Activated CD4-positive, alpha-beta T cell treated with anti-CD3 and anti-CD28 coated beads, Interleukin-2, amount 10 ng/mL, durations not matched to agents 24 days and 14 days (primary cell): ENCODE data around the gene ASPHD2. TPM values are rescaled to one million over a fixed set of nuclear protein-coding genes. Genes with fewer than 3 reads are reported as not detected.
A peak's percentile ranks its signal among the peaks of the same experiment; 100 is the strongest.

ENCODE experiments used
- DNase-seq: peaks from one replicate; pipeline ENCODE4 v3.0.0; 2022
- H3K27ac Mint-ChIP-seq: one replicate; pipeline ENCODE4 v1.8.0; 2022; ENCODE audit warnings: mild to moderate bottlenecking, mixed read lengths
- H3K27me3 Mint-ChIP-seq: one replicate; pipeline ENCODE4 v1.8.0; 2022; ENCODE audit warnings: mixed read lengths
- H3K36me3 Mint-ChIP-seq: one replicate; pipeline ENCODE4 v1.8.0; 2022; ENCODE audit warnings: low read depth, mild to moderate bottlenecking, mixed read lengths
- H3K4me1 Mint-ChIP-seq: one replicate; pipeline ENCODE4 v1.8.0; 2021; ENCODE audit warnings: mixed read lengths
- H3K4me3 Mint-ChIP-seq: one replicate; pipeline ENCODE4 v1.8.0; 2022; ENCODE audit warnings: mild to moderate bottlenecking, moderate library complexity, mixed read lengths
- H3K9me3 Mint-ChIP-seq: one replicate; pipeline ENCODE4 v1.8.0; 2021; ENCODE audit warnings: mixed read lengths
- intact Hi-C: fragments of 100-400 bp; cut with micrococcal nuclease; formaldehyde crosslinking; loops from one replicate; pipeline ENCODE4 v1.15.1; 2023
- total RNA-seq: library from RNA; stranded (reverse); gene quantifications from 2 replicates; pipeline ENCODE4 v1.2.3, GENCODE V29; 2022

Gene ASPHD2
- total RNA-seq, 1 donor from 2014 or later: 20.7 TPM

- Mint-ChIP-seq H3K27ac (peak overlapping the region; percentile 89), H3K36me3 (peaks cover 41% of the 10 kb centered on the region), H3K4me1 (peaks cover 74% of the 10 kb centered on the region), H3K27me3 (no peaks in the 10 kb centered on the region), H3K4me3 (peak overlapping the region; percentile 78), H3K9me3 (no peaks in the 10 kb centered on the region)
- intact Hi-C loops: loop anchor here (5.0 kb wide), 1 partner anchor 1436 kb away; the partner anchor contains the start of gene PITPNB
- DNase-seq: no peak
These were observed 52.1 kb downstream of the ASPHD2 start for GRCh38 chr22:26481112-26481693.

- intact Hi-C loops: loop anchor here (2.0 to 5.0 kb wide), 3 partner anchors 83 to 1436 kb away; partner anchors contain the start of gene PITPNB
- no peaks in the 10 kb centered on the region for H3K9me3 Mint-ChIP-seq
- DNase-seq: no peak
- peak overlapping the region; percentile 78 for H3K4me3 Mint-ChIP-seq
- no peaks in the 10 kb centered on the region for H3K27me3 Mint-ChIP-seq
- peaks cover 39% of the 10 kb centered on the region for H3K36me3 Mint-ChIP-seq
- peaks cover 71% of the 10 kb centered on the region for H3K4me1 Mint-ChIP-seq
- peak overlapping the region; percentile 89 for H3K27ac Mint-ChIP-seq
These were observed 52.6 kb downstream of the ASPHD2 start for GRCh38 chr22:26481694-26482093.

- DNase-seq: no peak
- H3K4me1 Mint-ChIP-seq: peaks cover 67% of the 10 kb centered on the region
- peaks cover 36% of the 10 kb centered on the region for H3K36me3 Mint-ChIP-seq
- intact Hi-C loops: loop anchor here (2.0 to 5.0 kb wide), 3 partner anchors 83 to 1435 kb away; partner anchors contain the start of gene PITPNB
- H3K27me3 Mint-ChIP-seq: no peaks in the 10 kb centered on the region
- no peaks in the 10 kb centered on the region for H3K9me3 Mint-ChIP-seq
- H3K4me3 Mint-ChIP-seq: peak overlapping the region; percentile 78
- peak overlapping the region; percentile 89 for H3K27ac Mint-ChIP-seq
These were observed 53.1 kb downstream of the ASPHD2 start for GRCh38 chr22:26482161-26482560.

- Mint-ChIP-seq H3K27me3 (no peaks in the 10 kb centered on the region), H3K9me3 (no peaks in the 10 kb centered on the region), H3K4me3 (peak overlapping the region; percentile 78), H3K36me3 (peaks cover 28% of the 10 kb centered on the region), H3K4me1 (peaks cover 58% of the 10 kb centered on the region), H3K27ac (peak overlapping the region; percentile 89)
- no peak for DNase-seq
- intact Hi-C loops: loop anchor here (1.0 to 5.0 kb wide), 6 partner anchors 29 to 1434 kb away; partner anchors contain the start of genes PITPNB, TFIP11 and TPST2
These were observed 54.0 kb downstream of the ASPHD2 start for GRCh38 chr22:26483043-26483438.

GRCh38 chr22:26483439-26484359, 54.6 kb downstream of the ASPHD2 start, which contains the start of the genes HPS4 and SRRD:
TSS of gene HPS4 (minus strand) at chr22:26483783. CDS start at chr22:26481762, 2,021 bp downstream.
TSS of gene SRRD (plus strand) at chr22:26483877. CDS start at chr22:26483891, 14 bp downstream.
- H3K4me3 Mint-ChIP-seq: peak within 1 kb of the TSS; percentile 78
- no peaks in the 10 kb centered on the region for H3K27me3 Mint-ChIP-seq
- no peaks in the 10 kb centered on the region for H3K9me3 Mint-ChIP-seq
- intact Hi-C loops: loop anchor here (1.0 to 5.0 kb wide), 6 partner anchors 29 to 1434 kb away; partner anchors contain the start of genes PITPNB, TFIP11 and TPST2
- H3K4me1 Mint-ChIP-seq: peaks cover 56% of the 10 kb centered on the region
- H3K27ac Mint-ChIP-seq: peak within 1 kb of the TSS; percentile 89
- H3K36me3 Mint-ChIP-seq: peaks cover 29% of the 10 kb centered on the region
- peak; percentile 98 for DNase-seq

GRCh38 chr22:26484360-26484706, 55.3 kb downstream of the ASPHD2 start:
- Mint-ChIP-seq H3K4me1 (peaks cover 53% of the 10 kb centered on the region), H3K4me3 (peak overlapping the region; percentile 78), H3K27ac (peak overlapping the region; percentile 89), H3K36me3 (peaks cover 30% of the 10 kb centered on the region), H3K9me3 (no peaks in the 10 kb centered on the region), H3K27me3 (no peaks in the 10 kb centered on the region)
- intact Hi-C loops: loop anchor here (5.0 kb wide), 1 partner anchor 1433 kb away; the partner anchor contains the start of gene PITPNB
- DNase-seq: no peak

GRCh38 chr22:26485013-26485412, 56.0 kb downstream of the ASPHD2 start:
- peak overlapping the region; percentile 46 for H3K27ac Mint-ChIP-seq
- H3K4me1 Mint-ChIP-seq: peaks cover 48% of the 10 kb centered on the region
- no peak for DNase-seq
- intact Hi-C loops: no loop called here
- peak overlapping the region; percentile 78 for H3K4me3 Mint-ChIP-seq
- H3K36me3 Mint-ChIP-seq: peaks cover 29% of the 10 kb centered on the region
- H3K27me3 Mint-ChIP-seq: no peaks in the 10 kb centered on the region
- H3K9me3 Mint-ChIP-seq: no peaks in the 10 kb centered on the region

- H3K27ac Mint-ChIP-seq: no peak overlapping the region
These were observed 56.8 kb downstream of the ASPHD2 start for GRCh38 chr22:26485806-26486390.

GRCh38 chr22:26486394-26486793, 57.3 kb downstream of the ASPHD2 start:
- Mint-ChIP-seq H3K27ac (no peak overlapping the region), H3K4me1 (peaks cover 37% of the 10 kb centered on the region), H3K27me3 (no peaks in the 10 kb centered on the region), H3K4me3 (no peak overlapping the region), H3K9me3 (no peaks in the 10 kb centered on the region), H3K36me3 (peaks cover 27% of the 10 kb centered on the region)
- no peak for DNase-seq
- intact Hi-C loops: no loop called here

More at GRCh38 chr22:26485806-26486390, 56.8 kb downstream of the ASPHD2 start:
- Mint-ChIP-seq H3K4me3 (peak overlapping the region; percentile 78), H3K4me1 (peaks cover 42% of the 10 kb centered on the region), H3K27me3 (no peaks in the 10 kb centered on the region), H3K9me3 (no peaks in the 10 kb centered on the region), H3K36me3 (peaks cover 28% of the 10 kb centered on the region)
- intact Hi-C loops: no loop called here
- DNase-seq: no peak

- intact Hi-C loops: no loop called here
- Mint-ChIP-seq H3K4me1 (peaks cover 22% of the 10 kb centered on the region), H3K9me3 (no peaks in the 10 kb centered on the region), H3K27ac (no peak overlapping the region), H3K36me3 (peaks cover 34% of the 10 kb centered on the region), H3K27me3 (no peaks in the 10 kb centered on the region), H3K4me3 (no peak overlapping the region)
- DNase-seq: no peak
These were observed 58.9 kb downstream of the ASPHD2 start for GRCh38 chr22:26487996-26488395.

GRCh38 chr22:26489447-26490036, 60.5 kb downstream of the ASPHD2 start:
- no peaks in the 10 kb centered on the region for H3K9me3 Mint-ChIP-seq

GRCh38 chr22:26492220-26492619, 63.2 kb downstream of the ASPHD2 start:
- no peak overlapping the region for H3K27ac Mint-ChIP-seq

More at GRCh38 chr22:26489447-26490036, 60.5 kb downstream of the ASPHD2 start:
- H3K4me1 Mint-ChIP-seq: peaks cover 26% of the 10 kb centered on the region
- H3K36me3 Mint-ChIP-seq: peaks cover 46% of the 10 kb centered on the region
- H3K27me3 Mint-ChIP-seq: no peaks in the 10 kb centered on the region
- intact Hi-C loops: no loop called here
- H3K4me3 Mint-ChIP-seq: no peak overlapping the region
- peak overlapping the region; percentile 14 for H3K27ac Mint-ChIP-seq
- DNase-seq: no peak

GRCh38 chr22:26494506-26494905, 65.4 kb downstream of the ASPHD2 start:
- Mint-ChIP-seq H3K27ac (peak overlapping the region; percentile 46), H3K9me3 (no peaks in the 10 kb centered on the region), H3K4me3 (no peak overlapping the region), H3K36me3 (peaks cover 64% of the 10 kb centered on the region), H3K4me1 (peaks cover 11% of the 10 kb centered on the region), H3K27me3 (no peaks in the 10 kb centered on the region)
- intact Hi-C loops: no loop called here
- DNase-seq: no peak

More at GRCh38 chr22:26492220-26492619, 63.2 kb downstream of the ASPHD2 start:
- Mint-ChIP-seq H3K9me3 (no peaks in the 10 kb centered on the region), H3K27me3 (no peaks in the 10 kb centered on the region), H3K4me1 (peaks cover 15% of the 10 kb centered on the region), H3K4me3 (no peak overlapping the region), H3K36me3 (peaks cover 61% of the 10 kb centered on the region)
- intact Hi-C loops: no loop called here
- DNase-seq: no peak
